Measurements from ENCODE around the gene BTBD10.

GRCh38 chr11:13405220-13405619 lies 57.8 kb downstream of the BTBD10 start:
- TF ChIP-seq POLR2A (IDR thresholded peaks at IDR 0.05), result no peak
- no peak for TF ChIP-seq CTCF (IDR thresholded peaks at IDR 0.05)
